NCI-H128 (cell line): ENCODE results near the gene SMAD1.

Source experiments
- DNase-seq: peaks from one replicate; lab custom pipeline; 2025; ENCODE audit not compliant: unreplicated experiment; lab: John Stamatoyannopoulos, UW

SMAD1 gene

DNA sequence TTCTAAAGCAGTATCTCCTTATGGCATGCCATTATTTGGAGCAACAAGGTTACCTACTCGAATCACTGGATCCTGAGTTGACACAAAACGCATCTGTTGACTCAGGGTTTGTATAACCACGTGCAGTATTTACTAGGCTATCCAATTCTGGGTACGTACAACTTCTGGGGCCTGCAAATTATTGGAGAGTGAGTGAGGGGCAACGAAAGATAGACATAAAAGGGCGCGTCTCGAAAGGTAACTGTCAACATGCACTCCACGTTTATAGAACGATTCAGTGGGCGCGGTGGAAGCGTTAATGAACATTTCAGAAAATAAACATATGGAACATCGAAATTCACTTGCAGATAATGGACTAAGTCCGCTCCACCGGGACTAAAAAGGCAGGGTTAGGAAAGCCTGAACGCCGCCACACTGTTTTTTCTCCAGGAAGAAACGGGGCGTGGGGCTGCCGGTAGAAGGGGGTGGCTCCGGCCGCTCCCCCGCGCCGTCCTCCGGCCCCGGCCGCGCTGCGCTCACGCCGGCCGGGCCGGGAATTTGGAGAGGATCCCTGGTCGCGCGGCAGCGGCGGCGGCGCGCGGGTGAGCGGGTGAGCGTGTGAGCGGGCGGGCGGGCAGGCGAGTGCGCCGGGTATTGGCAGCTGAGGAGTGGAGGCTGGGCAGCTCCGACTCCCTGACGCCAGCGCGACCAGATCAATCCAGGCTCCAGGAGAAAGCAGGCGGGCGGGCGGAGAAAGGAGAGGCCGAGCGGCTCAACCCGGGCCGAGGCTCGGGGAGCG lies at the start of gene SMAD1:
TSS of gene SMAD1 (plus strand) at position 690 of the 778 bp plus-strand sequence. CDS start 32,761 bp downstream, outside the sequence.
- DNase-seq, result peak; percentile 12

- no peak for DNase-seq
Measured at GRCh38 chr4:145433684-145434083, 48.0 kb upstream of the SMAD1 start.

GRCh38 chr4:145435646-145436045 lies 46.0 kb upstream of the SMAD1 start:
- DNase-seq, result no peak

DNA sequence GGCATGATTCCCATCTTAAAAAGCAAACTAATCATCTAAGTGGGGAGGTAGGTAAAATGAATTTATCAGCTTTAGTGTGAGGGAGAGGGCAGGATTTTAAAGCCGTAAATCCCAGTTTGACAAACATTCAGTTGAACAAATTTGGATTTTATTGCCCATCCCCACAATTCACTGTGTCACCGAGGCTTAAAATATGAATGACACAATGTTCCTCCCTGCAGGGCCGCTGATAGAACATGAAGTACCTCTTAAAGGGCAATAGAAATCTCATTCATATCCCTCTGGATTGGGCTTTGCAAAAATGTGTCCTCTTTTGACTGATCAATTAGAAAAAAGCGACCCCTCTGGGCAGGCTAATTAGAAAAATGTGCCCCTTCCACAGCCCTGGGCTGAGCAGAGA lies 45.5 kb upstream of the SMAD1 start:
- no peak for DNase-seq

DNA sequence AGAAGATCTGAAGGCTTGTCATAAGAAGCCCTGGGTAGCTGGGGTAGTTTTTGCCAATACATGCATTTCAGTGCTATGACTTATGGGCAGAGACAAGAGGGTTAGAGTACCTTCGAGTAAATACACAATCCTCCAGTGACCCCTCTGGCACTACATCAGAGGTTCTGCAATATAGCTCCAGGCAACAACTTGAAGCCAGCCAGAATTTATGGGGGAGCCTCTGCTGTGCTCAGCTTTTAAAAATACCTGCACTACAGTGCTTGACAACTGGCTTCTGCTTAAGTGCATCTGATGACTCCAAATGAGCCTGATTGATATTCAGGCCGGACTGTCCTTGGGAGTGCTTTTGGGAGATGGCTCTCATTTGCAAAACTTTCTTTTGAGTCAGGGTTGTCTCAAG lies 44.9 kb upstream of the SMAD1 start:
- no peak for DNase-seq

- DNase-seq, result no peak
Measured at GRCh38 chr4:145437466-145437865, 44.2 kb upstream of the SMAD1 start.

DNA sequence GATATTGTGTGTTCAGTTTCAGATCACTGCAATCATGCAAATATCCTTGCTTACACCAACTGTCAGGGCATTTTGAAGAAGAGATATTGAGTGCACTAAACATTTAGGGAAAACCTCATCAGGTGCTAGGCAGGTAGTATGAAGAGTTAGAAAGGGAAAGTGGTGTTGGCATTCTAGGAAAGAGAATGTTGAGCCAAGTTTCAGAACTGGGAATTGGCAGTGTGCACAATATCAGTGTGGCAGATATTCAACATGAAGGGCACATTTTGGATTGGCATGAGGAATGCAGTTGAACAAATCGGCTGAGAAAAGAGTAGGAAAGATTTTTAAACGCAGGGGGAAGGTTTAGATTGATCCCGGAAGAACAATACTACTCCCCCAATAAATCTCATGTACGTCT lies 43.4 kb upstream of the SMAD1 start:
- no peak for DNase-seq

DNA sequence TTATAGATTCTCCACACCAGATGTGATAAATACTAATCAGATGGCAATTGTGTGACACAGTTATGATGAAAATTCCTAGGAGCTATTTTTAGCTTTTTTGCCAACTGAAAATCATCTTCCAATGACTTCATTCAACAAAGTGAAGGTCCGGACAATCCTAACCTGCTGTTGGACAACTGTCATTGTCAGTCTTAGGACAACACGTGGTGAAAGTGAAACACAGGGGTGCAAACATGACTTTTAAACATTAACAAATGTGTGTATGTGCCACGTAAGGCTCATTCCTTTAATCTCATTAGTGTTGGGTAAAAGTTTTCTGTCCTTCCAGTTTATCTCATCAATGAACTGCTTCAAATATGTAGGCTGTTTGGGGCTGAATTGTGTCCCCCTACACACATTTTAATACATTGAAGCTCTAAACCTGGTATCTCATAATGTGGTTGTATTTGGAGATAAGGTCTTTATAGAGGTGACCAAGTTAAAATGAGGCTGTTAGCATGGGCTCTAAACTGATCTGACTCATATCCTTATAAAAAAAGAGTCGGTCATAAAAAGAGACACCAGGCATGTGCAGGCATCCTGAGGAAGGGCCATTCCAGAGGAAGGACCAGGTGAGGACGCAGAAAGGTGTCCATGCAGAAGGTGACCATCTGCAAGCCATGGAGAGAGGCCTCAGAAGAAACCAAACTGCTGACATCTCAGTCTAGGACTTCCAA lies 41.2 kb upstream of the SMAD1 start:
- no peak for DNase-seq

- DNase-seq, result no peak
Measured at GRCh38 chr4:145446184-145446583, 35.5 kb upstream of the SMAD1 start.

- DNase-seq, result no peak
Measured at GRCh38 chr4:145451895-145452294, 29.8 kb upstream of the SMAD1 start.

DNA sequence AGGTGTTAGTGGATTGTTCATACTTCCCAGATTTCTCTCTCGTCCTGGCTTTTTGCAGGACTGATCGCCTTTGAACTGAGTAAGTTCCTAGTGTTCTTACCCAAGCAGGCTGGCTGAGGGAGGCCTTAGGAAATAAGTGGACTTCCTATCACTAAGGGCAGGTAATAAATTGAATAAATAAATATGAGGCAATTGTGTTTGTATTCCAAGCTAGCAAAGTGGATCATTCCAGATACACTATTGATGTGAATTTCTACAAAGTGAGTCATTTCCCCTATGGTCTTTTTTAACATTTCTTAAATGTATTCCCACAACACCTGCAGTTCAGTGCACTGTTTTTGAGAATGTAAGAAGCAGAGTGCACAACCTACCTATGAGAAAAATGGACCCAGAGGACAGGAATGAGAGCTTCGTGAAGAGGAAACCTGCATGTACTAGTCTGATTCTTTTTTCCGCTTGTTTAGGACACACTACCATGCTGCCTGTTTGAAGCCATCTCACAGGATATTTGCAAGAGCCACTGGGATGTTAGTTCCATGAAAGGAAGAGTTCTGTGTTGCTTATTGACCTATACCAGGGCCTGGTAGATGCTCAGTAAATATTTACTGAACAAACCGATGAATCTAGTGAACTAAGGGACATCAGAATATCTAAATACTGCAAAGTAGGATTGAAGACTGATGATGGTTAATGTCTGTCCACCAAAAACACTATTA lies 29.0 kb upstream of the SMAD1 start:
- no peak for DNase-seq

DNA sequence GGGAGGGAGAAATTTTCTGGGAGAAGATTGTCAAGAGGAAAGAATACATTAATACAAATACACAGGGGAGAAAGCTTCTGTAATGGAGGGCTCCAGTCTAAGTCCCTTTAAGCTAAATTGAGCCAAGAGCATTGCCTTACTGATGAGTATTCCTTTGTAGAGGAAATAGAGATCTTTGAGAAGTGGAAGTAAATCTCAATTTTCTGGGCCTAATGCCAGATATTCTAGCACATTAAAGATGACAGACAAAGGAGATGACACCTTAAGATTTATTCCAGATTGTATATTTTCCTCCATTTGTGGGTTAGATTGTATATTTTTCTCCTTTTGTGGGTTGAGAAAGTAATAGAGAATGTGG lies 28.5 kb upstream of the SMAD1 start:
- no peak for DNase-seq

GRCh38 chr4:145473203-145473602 lies 8.4 kb upstream of the SMAD1 start:
- DNase-seq, result no peak

GRCh38 chr4:145480257-145480656 lies 1.4 kb upstream of the SMAD1 start:
- DNase-seq, result no peak

- DNase-seq, result no peak
Measured at GRCh38 chr4:145481942-145482208, 222 bp downstream of the SMAD1 start.

- peak; percentile 31 for DNase-seq
Measured at GRCh38 chr4:145482209-145483037, 770 bp downstream of the SMAD1 start.

- DNase-seq, result no peak
Measured at GRCh38 chr4:145483514-145483913, 1.9 kb downstream of the SMAD1 start.

DNA sequence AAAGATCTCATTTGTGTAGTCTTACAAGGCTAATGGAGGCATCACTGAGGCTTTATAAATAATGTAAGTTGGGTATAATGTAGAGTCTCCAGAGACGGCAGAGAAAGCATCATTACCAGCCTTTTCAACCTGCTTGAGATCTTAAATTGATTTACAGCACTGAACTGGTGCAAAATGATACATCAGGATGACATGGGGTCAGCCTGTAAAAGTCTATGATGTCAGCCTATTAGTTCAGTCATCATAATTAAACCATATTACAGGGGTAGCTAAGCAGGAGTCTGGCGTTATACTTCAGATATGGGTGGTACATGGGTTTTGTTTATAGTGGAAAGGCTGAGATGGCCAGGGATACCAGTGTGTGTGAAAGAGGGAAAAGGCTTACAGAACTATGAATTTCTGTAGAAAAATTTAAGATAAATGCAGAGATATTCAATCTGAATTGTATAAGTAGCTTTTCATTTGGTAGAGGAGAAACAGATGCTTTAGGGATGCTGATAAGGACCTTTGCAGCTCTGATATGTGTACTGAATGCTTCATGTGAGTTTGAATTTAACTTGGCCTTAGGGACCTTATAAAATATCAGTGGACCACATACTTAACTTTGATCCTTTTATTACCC lies 2.7 kb downstream of the SMAD1 start:
- no peak for DNase-seq

DNA sequence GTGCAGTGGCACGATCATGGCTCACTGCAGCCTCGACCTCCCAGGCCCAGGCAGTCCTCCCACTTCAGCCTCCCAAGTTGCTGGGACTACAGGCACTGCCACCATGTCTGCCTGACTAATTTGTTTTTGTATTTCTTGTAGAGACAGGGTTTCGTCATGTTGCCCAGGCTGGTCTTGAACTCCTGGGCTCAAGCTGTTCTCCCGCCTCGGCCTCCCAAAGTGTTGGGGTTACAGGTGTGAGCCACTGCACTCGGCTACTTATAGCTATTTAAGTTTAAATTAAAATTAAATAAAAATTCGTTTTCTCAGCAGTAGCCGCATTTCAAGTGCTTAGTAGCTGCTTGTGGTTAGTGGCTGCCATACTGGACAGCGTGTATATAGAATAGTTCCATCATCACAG lies 3.5 kb downstream of the SMAD1 start:
- no peak for DNase-seq

- no peak for DNase-seq
Measured at GRCh38 chr4:145486603-145487002, 5.0 kb downstream of the SMAD1 start.

GRCh38 chr4:145487631-145488030 lies 6.0 kb downstream of the SMAD1 start:
- no peak for DNase-seq
